ENCODE measurements around the gene VDAC1.
A peak's percentile ranks its signal among the peaks of the same experiment; 100 is the strongest.
"Not testable (repeated sequence)": the region's sequence is repeated elsewhere in the genome, so short reads cannot be mapped to it uniquely, and the experiment has no call there.

Gene VDAC1, protein sequence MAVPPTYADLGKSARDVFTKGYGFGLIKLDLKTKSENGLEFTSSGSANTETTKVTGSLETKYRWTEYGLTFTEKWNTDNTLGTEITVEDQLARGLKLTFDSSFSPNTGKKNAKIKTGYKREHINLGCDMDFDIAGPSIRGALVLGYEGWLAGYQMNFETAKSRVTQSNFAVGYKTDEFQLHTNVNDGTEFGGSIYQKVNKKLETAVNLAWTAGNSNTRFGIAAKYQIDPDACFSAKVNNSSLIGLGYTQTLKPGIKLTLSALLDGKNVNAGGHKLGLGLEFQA

DNA sequence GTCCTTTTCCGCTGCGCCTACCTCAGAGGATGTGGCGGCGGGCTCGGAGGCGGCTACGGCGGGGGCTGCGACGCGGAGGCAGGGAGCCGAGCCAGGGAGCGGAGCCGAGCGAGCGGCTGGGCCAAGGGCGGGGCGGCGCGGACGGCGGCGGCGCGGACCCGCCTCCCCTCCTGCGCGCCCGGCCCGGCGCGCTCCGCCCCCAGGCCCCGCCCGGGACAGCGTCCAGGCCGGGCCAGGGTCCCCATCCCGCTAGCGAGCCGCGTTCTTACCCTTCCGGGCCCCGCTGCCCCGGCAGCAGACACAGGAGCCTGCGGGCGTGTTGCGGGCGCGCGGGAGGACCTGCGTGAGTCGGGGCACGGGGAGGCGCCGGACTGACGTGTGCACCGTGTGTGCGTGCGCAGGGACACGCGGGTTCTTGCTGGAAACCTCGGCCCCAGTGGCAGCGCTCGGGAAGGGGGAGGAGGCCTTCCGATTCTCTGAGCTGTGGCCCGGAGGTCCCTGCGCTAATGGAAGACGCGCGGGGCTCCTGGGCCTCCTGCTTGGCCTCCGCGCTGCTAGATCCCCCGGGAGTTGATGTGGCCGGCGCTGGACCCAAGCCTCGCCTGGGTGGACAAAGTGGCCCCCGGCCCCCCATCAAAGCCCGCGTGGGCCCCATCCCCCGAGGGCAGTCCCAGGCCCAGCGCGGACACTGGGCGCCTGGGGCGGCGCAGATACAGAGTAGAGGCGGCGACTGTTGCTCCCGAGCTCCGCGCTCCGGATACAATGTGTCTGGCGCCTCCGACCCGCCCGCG, at the start of gene VDAC1:
TSS of gene VDAC1 (minus strand) at position 350 of the 791 bp plus-strand sequence. CDS start 11,963 bp downstream, outside the sequence.
- DNase-seq = peak; percentile 84

DNA sequence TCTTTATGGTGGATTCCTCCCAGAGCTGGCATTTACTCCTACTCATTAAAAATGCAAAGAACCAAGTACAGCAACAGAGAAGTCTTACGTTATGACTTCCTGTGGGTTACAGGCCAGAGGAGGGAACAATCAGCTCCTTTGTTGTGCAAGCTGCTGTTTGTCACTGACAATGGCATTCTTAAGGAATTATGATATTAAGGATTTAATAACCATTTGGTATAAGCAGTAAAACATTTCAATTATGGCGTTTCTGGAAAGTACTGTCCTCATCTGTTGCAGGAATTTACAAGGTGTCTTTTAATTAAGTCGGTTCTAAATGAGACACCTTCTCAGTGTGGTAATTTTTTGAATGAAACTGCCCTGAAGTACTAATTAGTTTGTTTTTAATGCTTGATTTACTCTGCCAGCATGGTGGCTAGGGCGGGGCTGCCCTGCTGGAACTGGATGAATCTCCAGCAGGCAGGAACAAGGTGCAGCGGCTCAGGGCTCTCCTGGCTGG, 49.1 kb upstream of the VDAC1 start:
- DNase-seq = no peak

DNA sequence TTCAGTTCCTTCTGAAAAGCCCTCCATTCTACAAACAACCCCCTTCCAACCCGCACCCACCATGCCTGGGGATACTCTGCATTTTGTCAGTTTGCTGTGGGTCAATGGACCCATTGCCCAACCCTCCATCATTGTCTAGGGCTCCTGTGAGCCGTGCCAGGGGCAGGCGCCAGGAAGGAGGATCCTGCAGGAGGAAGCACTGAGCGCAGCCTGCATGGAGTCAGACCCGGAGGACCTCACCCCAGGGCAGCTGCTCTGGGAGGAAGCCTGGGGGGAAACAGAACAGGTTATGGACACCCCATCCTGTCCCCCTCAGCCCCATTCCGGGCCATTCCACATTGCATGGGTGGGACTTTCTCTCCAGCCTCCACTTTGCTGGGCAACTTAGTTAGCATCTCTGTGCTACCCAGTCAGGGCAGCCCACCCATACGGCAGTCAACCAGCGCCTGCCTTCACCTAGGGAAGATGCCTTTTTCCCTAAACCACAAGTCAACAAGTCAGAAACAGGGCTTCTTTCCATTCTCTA, 48.6 kb upstream of the VDAC1 start:
- DNase-seq = no peak

DNA sequence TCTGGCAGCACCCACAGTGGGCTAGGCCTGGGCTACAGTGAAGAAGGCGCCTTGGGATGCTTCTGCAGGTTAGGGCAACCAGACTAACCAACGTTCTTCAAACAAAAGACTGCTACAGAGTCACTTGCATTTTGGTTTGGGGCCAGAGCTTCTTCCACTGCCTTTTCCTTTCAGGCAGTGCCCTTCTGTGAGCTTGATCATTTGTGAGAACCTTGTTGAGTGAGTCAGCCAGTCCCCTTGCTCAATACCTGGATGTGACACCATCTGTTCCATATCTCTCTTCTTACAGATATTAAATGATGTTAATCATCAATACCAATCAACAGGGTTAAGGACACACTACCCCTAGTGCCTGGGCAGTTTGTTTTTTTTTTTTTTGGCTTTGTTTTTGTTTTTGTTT, 46.5 kb upstream of the VDAC1 start:
- DNase-seq = no peak

DNA sequence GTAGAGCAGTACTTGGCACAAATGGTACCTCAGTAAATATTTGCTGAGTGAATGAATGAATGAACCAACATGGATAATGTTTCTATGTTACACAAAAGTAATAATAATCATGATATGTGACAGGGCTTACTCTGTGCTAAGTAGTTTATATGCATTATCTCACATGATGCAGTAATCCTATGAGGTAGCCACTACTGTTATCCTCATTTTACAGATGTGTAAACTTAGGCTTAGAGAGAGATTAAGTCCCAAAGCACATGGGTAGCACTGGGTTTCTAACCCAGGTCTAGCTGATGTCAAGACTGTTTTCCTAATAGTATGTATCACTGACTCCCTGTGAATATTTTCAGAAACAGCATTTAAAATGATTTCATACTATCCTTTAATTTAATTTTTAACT, 44.1 kb upstream of the VDAC1 start:
- no peak for DNase-seq

- no peak for DNase-seq
These were observed 42.9 kb upstream of the VDAC1 start for GRCh38 chr5:134047687-134048056.

GRCh38 chr5:134046801-134047686, 42.3 kb upstream of the VDAC1 start:
- no peak for DNase-seq

DNA sequence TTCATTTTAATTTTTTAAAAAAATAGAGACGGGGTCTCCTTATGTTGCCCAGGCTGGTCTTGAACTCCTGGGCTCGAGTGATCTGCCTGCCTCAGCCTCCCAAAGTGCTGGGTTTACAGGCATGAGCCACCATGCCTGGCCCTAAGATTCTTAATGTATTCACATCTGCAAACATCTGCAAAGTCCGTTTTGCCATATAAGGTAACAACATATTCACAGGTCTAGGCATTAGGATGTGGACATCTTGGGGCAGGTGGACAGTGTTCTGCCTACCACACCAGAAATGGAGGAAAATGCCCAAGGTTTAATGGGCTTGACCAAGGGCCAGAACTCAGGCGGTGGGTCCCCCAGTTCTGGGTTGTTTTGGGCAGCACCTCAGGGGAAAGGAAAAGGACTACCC, 41.6 kb upstream of the VDAC1 start:
- no peak for DNase-seq

GRCh38 chr5:134043793-134044792, 39.3 kb upstream of the VDAC1 start:
- DNase-seq = no peak

DNA sequence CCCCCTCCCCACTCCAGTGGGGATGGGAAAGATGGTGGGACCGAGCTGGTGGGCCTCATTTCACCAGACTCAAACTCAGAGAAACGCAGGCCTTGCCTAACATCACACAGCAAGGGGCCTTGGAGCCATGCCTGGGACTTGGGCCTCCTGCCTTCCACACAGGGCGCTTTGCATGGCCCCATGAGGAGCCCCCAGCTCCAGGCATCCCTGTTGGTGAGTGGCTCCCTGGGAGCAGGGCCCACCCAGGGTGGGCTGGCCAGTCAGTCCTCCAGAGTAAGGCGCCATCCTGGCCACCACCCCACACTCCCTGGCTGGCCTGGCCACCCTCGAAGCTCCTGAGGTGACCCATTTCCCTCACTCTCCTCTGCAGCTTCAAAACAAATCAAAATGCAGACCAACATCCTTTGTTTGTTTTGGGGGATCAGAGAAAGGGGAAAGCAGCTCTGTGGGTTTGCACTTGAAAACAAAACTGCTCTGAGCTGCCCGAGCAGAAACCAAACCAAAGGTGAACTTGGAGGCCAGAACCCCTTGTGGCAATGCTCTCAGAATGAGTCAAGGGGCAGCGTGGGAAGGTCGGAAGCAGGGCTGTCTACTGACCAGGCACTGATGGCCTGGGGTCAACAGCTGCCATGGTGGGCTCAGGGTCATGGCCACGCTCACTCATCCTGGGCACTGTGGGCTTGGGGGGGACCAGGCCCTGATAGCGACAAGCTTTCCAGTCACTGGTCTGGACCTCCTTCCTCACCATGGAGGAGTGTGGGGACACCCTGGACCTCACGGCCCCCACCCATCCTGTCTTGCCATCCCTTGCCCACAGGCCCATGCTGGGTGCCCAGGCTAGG, 37.0 kb upstream of the VDAC1 start:
- no peak for DNase-seq

GRCh38 chr5:134038138-134038537, 33.4 kb upstream of the VDAC1 start:
- DNase-seq = no peak

DNA sequence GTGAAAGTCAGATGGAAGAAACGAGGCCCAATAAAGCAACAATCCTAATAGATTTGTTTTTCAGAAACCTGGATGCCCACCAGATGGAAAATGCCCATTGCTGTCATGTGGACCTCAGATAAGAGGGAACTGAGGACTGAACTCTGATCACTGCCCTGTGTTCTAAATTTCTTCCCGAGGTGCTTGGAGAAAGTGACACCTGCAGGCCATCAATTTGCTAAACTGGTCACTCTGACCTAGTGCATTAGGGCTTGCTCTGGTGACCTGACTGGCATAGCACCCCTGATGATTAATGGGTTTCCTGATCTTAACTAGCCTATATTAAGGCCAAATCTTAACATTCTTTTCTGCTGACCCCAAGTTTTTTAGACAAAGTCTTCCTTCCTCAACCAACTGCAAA, 32.4 kb upstream of the VDAC1 start:
- no peak for DNase-seq

- DNase-seq = no peak
These were observed 29.6 kb upstream of the VDAC1 start for GRCh38 chr5:134034326-134034725.

DNA sequence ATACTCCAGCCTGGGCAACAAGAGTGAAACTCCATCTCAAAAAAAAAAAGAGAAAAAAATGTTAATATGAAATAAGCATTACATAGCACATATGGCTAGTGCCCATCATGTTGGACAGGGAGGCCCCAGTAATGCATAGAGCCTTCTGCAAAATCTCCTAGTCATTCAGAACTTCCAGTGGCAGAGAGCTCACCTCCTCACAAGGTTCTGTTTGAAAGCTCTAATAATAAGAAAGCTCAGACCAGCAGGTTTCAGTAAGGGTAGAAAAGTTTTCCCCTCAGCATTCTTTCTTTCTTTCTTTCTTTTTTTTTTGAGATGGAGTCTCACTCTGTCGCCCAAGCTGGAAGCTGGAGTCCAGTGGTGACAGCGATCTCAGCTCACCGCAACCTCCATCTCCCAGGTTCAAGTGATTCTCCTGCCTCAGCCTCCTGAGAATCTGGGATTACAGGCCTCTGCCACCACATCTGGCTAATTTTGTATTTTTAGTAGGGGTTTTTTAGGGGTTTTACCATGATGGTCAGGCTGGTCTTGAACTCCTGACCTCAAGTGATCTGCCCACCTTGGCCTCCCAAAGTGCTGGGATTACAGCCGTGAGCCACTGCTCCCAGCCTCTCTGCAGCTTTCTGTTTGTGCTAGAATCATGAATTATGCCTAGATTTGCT, 25.7 kb upstream of the VDAC1 start:
- DNase-seq = not testable (repeated sequence)

DNA sequence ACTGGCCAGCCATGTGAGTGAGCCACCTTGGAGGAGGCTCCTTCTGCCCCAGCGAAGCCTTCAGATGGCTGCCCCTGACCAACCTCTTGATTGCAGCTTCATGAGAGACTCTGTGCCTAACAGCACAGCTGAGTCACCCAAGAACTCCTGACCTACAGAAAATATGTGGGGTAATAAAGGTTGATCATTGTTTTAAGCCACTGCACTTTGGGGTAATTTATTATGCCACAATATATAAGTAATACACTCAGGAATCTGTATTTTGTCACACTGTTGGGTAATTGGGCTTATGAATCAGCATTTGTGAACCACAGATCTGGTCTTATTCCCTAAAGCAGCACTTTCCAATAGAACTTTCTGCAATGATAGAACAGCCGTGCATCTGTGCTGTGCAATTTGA, 24.4 kb upstream of the VDAC1 start:
- DNase-seq = no peak

GRCh38 chr5:134028496-134028895, 23.7 kb upstream of the VDAC1 start:
- no peak for DNase-seq

- no peak for DNase-seq
These were observed 22.5 kb upstream of the VDAC1 start for GRCh38 chr5:134027288-134027615.

DNA sequence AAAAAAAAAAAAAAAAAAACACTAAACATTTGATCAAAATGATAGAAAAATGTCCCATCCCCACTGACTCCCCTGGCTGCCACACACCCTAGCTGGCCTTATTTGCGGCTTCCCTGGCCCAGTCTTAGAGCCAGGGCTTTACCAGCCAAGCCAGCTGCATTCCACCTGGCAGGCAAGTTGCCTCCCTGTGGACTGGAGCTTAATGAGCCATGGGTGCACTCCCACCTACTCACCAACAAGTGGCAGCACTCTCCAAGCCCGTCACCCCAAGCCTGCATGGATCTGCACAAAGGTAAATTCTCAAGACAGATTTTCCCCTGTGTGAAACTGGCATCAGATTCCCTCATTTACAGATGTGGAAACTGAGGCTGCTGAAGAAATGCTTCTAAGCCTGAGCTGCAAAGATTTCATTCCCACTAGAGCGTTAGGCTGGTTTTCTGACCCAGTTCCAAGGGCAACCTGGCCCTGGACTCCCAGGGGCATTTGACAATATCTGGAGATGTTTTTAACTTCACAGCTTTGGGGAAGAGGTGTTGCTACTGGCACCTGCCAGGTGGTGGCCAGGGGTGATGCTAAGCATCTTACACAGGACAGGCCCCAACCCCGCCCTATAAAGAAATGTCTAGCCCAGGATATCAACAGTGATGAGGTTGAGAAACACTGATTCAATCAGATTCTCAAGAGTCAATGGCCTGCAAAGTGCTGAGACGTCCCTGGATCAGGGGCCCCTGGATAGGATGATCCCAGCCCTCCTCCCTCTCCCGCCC, 21.9 kb upstream of the VDAC1 start:
- DNase-seq = peak; percentile 48

DNA sequence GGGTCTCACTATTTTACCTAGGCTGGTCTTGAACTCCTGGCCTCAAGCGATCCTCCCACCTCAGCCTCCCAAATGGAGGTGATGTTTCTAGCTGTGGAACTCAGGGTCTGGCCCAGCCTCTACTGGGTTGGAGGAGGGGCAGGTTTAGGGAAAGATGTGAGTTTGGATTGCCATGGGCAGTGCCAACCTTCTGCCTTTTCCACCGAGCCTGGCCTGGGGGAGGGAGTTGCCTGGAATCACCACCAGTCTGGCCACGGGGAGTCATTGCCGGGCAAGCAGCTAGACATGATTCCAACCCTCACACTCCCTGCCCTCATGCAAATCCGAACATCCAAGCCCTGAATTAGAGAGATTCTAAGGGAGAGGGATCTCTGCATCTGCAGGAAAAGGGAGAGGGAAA, 21.0 kb upstream of the VDAC1 start:
- DNase-seq = no peak

DNA sequence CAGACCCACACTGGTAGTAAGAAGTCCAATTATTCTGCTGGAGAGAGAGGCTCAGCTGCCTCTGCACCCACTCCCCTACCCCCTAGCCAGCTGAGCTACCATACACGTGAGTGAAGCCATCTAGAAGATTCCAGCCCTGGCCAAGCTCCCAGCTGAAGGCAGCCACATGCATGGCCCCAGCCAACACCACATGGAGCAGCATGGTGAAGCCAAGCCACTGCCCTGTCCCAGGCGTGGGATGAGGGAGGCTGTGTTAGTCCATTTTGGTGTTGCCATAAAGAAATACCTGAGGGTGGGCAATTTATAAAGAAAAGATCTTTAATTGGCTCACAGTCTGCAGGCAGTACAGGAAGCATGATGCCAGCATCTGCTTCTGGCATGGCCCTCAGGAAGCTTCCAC, 20.0 kb upstream of the VDAC1 start:
- no peak for DNase-seq
